Testis (tissue), 3 donors: Measurements from ENCODE around the gene ZNF775. TPM values are rescaled to one million over a fixed set of nuclear protein-coding genes. Genes with fewer than 3 reads are reported as not detected.

Experiments used
- DNase-seq: peaks from one replicate; pipeline ENCODE4 v3.0.0-alpha.2; 2019
- H3K27ac ChIP-seq, 2 donors: fragments of 200-600 bp; sonication (generic); one replicate each; pipeline ENCODE4 v1.5.1; 2019
- H3K27me3 ChIP-seq: fragments of 200-600 bp; sonication (generic); one replicate; pipeline ENCODE4 v1.5.1; 2019
- H3K36me3 ChIP-seq: fragments of 200-600 bp; sonication (generic); one replicate; pipeline ENCODE4 v1.5.1; 2017; ENCODE audit warnings: low read depth; ENCODE audit errors: missing control alignments
- H3K4me1 ChIP-seq: fragments of 200-600 bp; sonication (generic); one replicate; pipeline ENCODE4 v1.5.1; 2019
- H3K4me3 ChIP-seq, 2 donors: fragments of 200-600 bp; sonication (generic); one replicate each; pipeline ENCODE4 v1.5.1; 2017 to 2019
- H3K9me3 ChIP-seq: fragments of 200-600 bp; sonication (generic); one replicate; pipeline ENCODE4 v1.5.1; 2017
- POLR2A ChIP-seq: fragments of 450-650 bp; IDR thresholded peaks from one replicate; pipeline ENCODE4 v1.6.1; 2017; ENCODE audit warnings: antibody characterized with exemption, mild to moderate bottlenecking, moderate library complexity
- WGBS, 2 donors: methylation state at CpG; one replicate each; pipeline ENCODE4 v1.1.5; 2018; 5-methylcytosine and 5-hydroxymethylcytosine counted together
- intact Hi-C: fragments of 100-400 bp; cut with DNase I; formaldehyde crosslinking; loops from one replicate; pipeline ENCODE4 v1.15.1; 2023; ENCODE audit warnings: low total_unique reads
- polyA plus RNA-seq: library from polyadenylated mRNA; stranded (reverse); fragments of 350-450 nt; fragmentation: Illumina TruSeq; extraction: RNeasy Lipid Tissue Mini Kit (QIAGEN cat#74804); gene quantifications from one replicate; pipeline ENCODE4 v1.2.3, GENCODE V29; 2014; ENCODE audit warnings: low read depth, low replicate concordance; ENCODE audit not compliant: insufficient read depth
- total RNA-seq, 2 donors: library from RNA; depleted of rRNA; stranded (reverse); fragments of >200 nt; gene quantifications; one replicate each; pipeline ENCODE4 v1.2.3, GENCODE V29; 2016
- TF ChIP-seq, protein P1 (sequence below), 3 experiments: fragments of 450-650 bp in 2 of 3; fragments of 200-600 bp in 1 of 3; sonication (generic) in 1 of 3; IDR thresholded peaks; one replicate each; pipeline ENCODE4 v1.5.1; 2016 to 2019; ENCODE audit warnings: antibody characterized with exemption in 3 of 3, mild to moderate bottlenecking in 2 of 3, moderate library complexity in 1 of 3

ZNF775 gene
- total and polyA plus RNA-seq, 3 donors from 2014 or later: 5.2 to 14.1 (median 11.0) TPM

- TF ChIP-seq, protein P1, sequence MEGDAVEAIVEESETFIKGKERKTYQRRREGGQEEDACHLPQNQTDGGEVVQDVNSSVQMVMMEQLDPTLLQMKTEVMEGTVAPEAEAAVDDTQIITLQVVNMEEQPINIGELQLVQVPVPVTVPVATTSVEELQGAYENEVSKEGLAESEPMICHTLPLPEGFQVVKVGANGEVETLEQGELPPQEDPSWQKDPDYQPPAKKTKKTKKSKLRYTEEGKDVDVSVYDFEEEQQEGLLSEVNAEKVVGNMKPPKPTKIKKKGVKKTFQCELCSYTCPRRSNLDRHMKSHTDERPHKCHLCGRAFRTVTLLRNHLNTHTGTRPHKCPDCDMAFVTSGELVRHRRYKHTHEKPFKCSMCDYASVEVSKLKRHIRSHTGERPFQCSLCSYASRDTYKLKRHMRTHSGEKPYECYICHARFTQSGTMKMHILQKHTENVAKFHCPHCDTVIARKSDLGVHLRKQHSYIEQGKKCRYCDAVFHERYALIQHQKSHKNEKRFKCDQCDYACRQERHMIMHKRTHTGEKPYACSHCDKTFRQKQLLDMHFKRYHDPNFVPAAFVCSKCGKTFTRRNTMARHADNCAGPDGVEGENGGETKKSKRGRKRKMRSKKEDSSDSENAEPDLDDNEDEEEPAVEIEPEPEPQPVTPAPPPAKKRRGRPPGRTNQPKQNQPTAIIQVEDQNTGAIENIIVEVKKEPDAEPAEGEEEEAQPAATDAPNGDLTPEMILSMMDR (IDR thresholded peaks at IDR 0.05): no peak
- TF ChIP-seq POLR2A: no peak
- Histone ChIP-seq H3K4me1 (peaks cover 26% of the 10 kb centered on the region), H3K4me3 (no peak overlapping the region), H3K27me3 (no peaks in the 10 kb centered on the region), H3K27ac (no peak overlapping the region), H3K36me3 (no peaks in the 10 kb centered on the region), H3K9me3 (no peaks in the 10 kb centered on the region)
- intact Hi-C loops: no loop called here
- DNase-seq: no peak
- WGBS, 2 donors: 80 to 95% methylated on average over 2 to 14 of the region's 14 CpGs
These were observed 42.4 kb upstream of the ZNF775 start for GRCh38 chr7:150336746-150337145.

DNA sequence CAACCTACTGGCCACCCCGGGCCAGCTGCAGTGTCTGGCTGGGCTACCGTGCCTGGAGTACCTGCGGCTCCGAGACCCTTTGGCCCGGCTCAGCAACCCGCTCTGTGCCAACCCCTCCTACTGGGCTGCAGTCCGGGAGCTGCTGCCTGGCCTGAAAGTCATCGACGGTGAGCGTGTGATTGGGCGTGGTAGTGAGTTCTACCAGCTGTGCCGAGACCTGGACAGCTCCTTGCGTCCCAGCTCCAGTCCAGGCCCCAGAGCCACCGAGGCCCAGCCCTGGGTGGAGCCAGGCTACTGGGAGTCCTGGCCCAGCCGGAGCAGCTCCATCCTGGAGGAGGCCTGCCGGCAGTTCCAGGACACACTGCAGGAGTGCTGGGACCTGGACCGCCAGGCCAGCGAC lies 42.0 kb upstream of the ZNF775 start:
- TF ChIP-seq POLR2A: no peak
- TF ChIP-seq, protein P1 (IDR thresholded peaks at IDR 0.05): no peak
- intact Hi-C loops: no loop called here
- Histone ChIP-seq H3K27ac (no peak overlapping the region), H3K4me3 (no peak overlapping the region), H3K36me3 (no peaks in the 10 kb centered on the region), H3K9me3 (no peaks in the 10 kb centered on the region), H3K4me1 (peaks cover 26% of the 10 kb centered on the region), H3K27me3 (no peaks in the 10 kb centered on the region)
- 91 to 98% methylated on average over 7 to 18 of the region's 18 CpGs for WGBS, 2 donors
- DNase-seq: no peak

- WGBS, 2 donors: 93% methylated on average over 6 of the region's 6 CpGs; no CpG with 5 or more reads in 1 of the 2 donors
- Histone ChIP-seq H3K4me1 (peaks cover 26% of the 10 kb centered on the region), H3K9me3 (no peaks in the 10 kb centered on the region), H3K27ac (no peak overlapping the region), H3K4me3 (no peak overlapping the region), H3K36me3 (no peaks in the 10 kb centered on the region), H3K27me3 (no peaks in the 10 kb centered on the region)
- DNase-seq: no peak
- TF ChIP-seq, protein P1 (IDR thresholded peaks at IDR 0.05): no peak
- intact Hi-C loops: no loop called here
These were observed 41.5 kb upstream of the ZNF775 start for GRCh38 chr7:150337659-150338081.

DNA sequence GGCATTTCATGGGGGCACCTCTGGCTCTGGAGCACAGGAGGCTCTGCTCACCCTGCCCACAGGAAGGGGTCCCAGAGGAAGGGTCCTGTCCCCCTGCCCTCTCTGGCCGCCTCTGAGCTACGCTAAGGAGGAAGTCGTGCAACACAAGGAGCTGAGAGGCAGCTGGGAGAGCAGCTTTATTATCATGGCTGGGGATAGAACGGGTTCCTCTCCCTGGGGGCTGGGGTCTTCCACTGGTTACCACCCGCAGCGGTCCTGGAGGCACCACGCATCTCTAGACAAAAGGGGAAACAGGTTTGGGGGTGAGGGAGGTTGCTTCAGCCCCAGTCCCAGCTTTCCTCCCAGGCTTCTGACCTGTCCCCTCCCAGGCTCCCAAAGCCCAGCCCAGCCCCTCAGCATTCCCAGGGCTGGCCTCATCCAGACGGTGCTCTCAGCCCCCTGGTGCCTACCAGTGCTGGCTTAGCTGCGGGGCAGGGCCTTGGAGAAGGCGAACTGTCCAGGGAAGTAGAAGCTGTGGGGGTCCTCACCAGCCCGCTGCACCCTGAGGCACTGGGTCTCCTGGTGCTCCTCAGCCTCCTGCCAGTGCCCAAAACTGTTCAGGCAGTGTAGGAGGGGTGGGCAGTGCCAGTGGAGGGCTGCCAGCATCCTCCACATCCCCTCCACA lies 40.8 kb upstream of the ZNF775 start:
- Histone ChIP-seq H3K9me3 (no peaks in the 10 kb centered on the region), H3K27ac (no peak overlapping the region), H3K27me3 (no peaks in the 10 kb centered on the region), H3K4me1 (peaks cover 26% of the 10 kb centered on the region), H3K36me3 (no peaks in the 10 kb centered on the region), H3K4me3 (no peak overlapping the region)
- DNase-seq: no peak
- intact Hi-C loops: no loop called here
- WGBS, 2 donors: 80 to 88% methylated on average over 8 to 11 of the region's 11 CpGs
- TF ChIP-seq, protein P1 (IDR thresholded peaks at IDR 0.05): no peak
- TF ChIP-seq POLR2A: no peak

DNA sequence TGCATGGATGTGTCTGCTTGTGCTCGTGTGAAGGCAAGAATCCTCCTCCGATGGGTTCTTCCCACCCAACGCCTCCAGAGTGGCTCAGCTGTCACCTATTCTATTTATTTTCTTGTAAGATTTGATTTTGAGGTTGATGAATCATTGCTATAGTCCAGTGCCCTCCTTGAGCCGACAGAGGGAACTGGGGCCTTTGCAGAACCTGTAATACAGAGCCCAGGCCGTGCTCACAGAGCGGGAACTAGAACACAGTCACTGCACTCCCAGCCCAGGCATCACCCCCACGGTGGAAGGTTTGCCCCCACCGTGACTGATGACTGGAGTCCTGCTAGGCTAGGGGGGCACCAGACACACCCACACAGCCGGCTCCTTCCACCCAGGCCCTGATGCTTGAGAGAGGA lies 39.7 kb upstream of the ZNF775 start:
- Histone ChIP-seq H3K36me3 (no peaks in the 10 kb centered on the region), H3K9me3 (no peaks in the 10 kb centered on the region), H3K27ac (no peak overlapping the region), H3K4me3 (no peak overlapping the region), H3K4me1 (peaks cover 26% of the 10 kb centered on the region), H3K27me3 (no peaks in the 10 kb centered on the region)
- WGBS, 2 donors: 64 to 83% methylated on average over 7 to 9 of the region's 9 CpGs
- intact Hi-C loops: no loop called here
- no peak for DNase-seq
- TF ChIP-seq, protein P1 (IDR thresholded peaks at IDR 0.05): no peak
- TF ChIP-seq POLR2A: no peak
